Uterus (tissue), 4 donors: Measurements from ENCODE around the gene IGSF1. TPM values are rescaled to one million over a fixed set of nuclear protein-coding genes. Genes with fewer than 3 reads are reported as not detected.

Source experiments
- DNase-seq, 2 donors: peaks; one replicate each; pipeline ENCODE4 v3.0.0-alpha.2; 2019 to 2020
- H3K27ac ChIP-seq, 2 donors: fragments of 200-600 bp; sonication (generic); 1 replicate in 1 of 2; 2 replicates in 1 of 2; pipeline ENCODE4 v1.5.1; 2016 to 2018
- H3K27me3 ChIP-seq, 2 donors: fragments of 200-600 bp; sonication (generic); one replicate each; pipeline ENCODE4 v1.5.1; 2018 to 2019; ENCODE audit warnings: control low read depth in 1 of 2
- H3K36me3 ChIP-seq, 2 donors: fragments of 200-600 bp; sonication (generic); one replicate each; pipeline ENCODE4 v1.5.1; 2019; ENCODE audit warnings: control low read depth in 1 of 2
- H3K4me1 ChIP-seq, 2 donors: fragments of 200-600 bp; sonication (generic); one replicate each; pipeline ENCODE4 v1.5.1; 2018 to 2019; ENCODE audit warnings: control low read depth in 1 of 2
- H3K4me3 ChIP-seq, 2 donors: fragments of 200-600 bp; sonication (generic); 1 replicate in 1 of 2; 2 replicates in 1 of 2; pipeline ENCODE4 v1.5.1; 2018 to 2019; ENCODE audit warnings: mild to moderate bottlenecking in 1 of 2
- H3K9me3 ChIP-seq, 2 donors: fragments of 200-600 bp; sonication (generic); one replicate each; pipeline ENCODE4 v1.5.1; 2019; ENCODE audit warnings: control low read depth in 1 of 2
- POLR2A ChIP-seq, 2 donors: fragments of 450-650 bp; IDR thresholded peaks; one replicate each; pipeline ENCODE4 v1.6.1; 2016; ENCODE audit warnings: antibody characterized with exemption in 2 of 2, mild to moderate bottlenecking in 1 of 2, moderate library complexity in 1 of 2
- intact Hi-C: fragments of 100-400 bp; cut with DNase I; formaldehyde crosslinking; loops from one replicate; pipeline ENCODE4 v1.15.1; 2023; ENCODE audit warnings: low total_unique reads
- total RNA-seq, 4 donors: library from RNA; depleted of rRNA in 3 of 4; stranded (reverse); fragments of >200 nt in 3 of 4; gene quantifications; one replicate each; pipeline versions ENCODE4 v1.1.0 to v1.2.4, GENCODE V29; 2014 to 2023
- TF ChIP-seq, protein P1 (sequence below), 4 experiments: fragments of 200-600 bp in 2 of 4; fragments of 450-650 bp in 2 of 4; sonication (generic) in 2 of 4; IDR thresholded peaks; one replicate each; pipeline ENCODE4 v1.5.1; 2016 to 2019; ENCODE audit warnings: antibody characterized with exemption in 4 of 4, mild to moderate bottlenecking in 2 of 4, moderate library complexity in 1 of 4
- donor health status: DM: yes; HTN: yes; CAD: no.

The IGSF1 gene
- total RNA-seq, 4 donors from 2014 or later: 0.34 to 5.1 TPM; not detected in 2

DNA sequence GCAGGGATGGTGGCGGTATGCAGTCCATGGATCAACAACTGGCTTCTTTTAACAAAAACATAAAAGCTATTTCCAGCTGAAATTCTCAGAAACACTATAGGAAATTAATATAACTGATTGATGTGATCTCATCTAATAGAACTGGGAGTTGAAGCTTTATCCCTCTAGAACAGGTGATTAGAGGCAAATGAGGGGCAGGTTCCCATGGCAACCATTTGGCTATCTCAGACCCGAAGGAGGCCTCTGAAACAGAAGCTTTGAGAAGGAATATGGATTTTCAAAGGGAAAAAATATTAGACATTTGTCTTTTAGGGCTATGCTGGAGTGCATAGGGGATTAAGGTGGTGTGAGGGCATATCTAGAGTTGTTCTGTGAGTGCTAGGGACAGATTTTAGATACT is 50.0 kb downstream of the IGSF1 start:
- Histone ChIP-seq H3K27me3 (no peaks in the 10 kb centered on the region), H3K27ac (no peak overlapping the region), H3K4me3 (no peak overlapping the region), H3K4me1 (no peaks in the 10 kb centered on the region), H3K36me3 (no peaks in the 10 kb centered on the region), H3K9me3 (no peaks in the 10 kb centered on the region)
- TF ChIP-seq POLR2A (IDR thresholded peaks at IDR 0.05): no peak
- TF ChIP-seq, protein P1, sequence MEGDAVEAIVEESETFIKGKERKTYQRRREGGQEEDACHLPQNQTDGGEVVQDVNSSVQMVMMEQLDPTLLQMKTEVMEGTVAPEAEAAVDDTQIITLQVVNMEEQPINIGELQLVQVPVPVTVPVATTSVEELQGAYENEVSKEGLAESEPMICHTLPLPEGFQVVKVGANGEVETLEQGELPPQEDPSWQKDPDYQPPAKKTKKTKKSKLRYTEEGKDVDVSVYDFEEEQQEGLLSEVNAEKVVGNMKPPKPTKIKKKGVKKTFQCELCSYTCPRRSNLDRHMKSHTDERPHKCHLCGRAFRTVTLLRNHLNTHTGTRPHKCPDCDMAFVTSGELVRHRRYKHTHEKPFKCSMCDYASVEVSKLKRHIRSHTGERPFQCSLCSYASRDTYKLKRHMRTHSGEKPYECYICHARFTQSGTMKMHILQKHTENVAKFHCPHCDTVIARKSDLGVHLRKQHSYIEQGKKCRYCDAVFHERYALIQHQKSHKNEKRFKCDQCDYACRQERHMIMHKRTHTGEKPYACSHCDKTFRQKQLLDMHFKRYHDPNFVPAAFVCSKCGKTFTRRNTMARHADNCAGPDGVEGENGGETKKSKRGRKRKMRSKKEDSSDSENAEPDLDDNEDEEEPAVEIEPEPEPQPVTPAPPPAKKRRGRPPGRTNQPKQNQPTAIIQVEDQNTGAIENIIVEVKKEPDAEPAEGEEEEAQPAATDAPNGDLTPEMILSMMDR (IDR thresholded peaks at IDR 0.05): no peak
- DNase-seq: no peak
- intact Hi-C loops: no loop called here

DNA sequence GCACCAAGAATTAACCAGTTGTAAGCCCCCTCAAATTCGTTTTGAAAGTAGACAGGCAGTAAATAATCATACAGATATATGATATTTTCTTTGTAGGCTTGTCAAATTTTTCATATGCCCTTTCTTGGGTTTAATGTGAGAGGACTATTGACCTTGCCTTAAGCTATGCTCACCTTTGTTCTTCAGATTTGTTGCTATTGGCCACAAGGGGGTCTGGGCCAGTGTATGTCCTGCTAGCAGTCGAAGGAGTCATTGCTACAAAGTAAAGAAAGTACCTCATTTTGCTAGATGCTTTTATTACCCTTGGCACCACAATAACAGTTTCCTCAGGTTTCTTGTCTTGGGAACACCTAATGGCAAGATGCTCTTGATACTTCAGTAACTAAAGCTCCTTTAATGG is 51.7 kb downstream of the IGSF1 start:
- Histone ChIP-seq H3K36me3 (no peaks in the 10 kb centered on the region), H3K9me3 (no peaks in the 10 kb centered on the region), H3K4me1 (no peaks in the 10 kb centered on the region), H3K4me3 (no peak overlapping the region), H3K27ac (no peak overlapping the region), H3K27me3 (no peaks in the 10 kb centered on the region)
- TF ChIP-seq, protein P1 (IDR thresholded peaks at IDR 0.05): no peak
- no peak for TF ChIP-seq POLR2A (IDR thresholded peaks at IDR 0.05)
- no peak for DNase-seq
- intact Hi-C loops: no loop called here

DNA sequence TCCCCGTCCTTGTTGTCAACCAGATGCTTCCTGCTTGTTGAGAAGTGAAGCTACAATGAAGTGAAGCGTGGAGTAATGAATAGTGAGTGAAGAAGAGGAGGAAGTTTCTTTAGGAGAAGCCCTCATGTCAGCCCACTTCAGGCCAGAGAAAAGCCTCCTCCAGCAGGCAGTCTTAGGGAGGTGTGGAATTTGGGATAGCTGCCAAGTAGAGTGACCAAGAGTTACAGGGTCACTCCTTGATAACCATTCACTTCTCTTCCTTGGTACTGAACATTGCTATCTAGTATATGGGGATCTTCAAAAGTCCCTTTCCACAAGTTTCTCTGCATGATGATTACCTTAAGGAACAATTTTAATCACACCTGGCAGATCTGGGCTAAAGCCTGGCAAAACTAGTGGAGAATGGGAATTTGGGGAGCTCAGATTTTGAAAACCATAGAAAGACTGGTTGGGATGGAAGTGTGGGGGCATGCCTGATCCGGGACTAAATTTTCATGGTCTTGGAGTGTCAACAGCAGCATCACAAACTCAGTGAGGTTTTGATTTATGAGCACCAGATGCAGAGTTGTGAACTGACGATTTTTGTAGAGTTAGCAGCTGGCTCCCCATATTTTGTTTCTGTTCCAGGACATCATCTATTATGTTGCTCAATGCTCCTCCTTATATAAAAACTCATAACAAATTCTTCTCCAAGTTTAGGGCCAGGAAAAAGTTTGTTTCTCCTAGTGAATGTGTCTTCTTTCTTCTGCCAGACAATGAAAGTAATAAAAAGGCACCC is 53.1 kb downstream of the IGSF1 start:
- no peaks in the 10 kb centered on the region for H3K36me3 ChIP-seq
- H3K9me3 ChIP-seq: no peaks in the 10 kb centered on the region
- no peaks in the 10 kb centered on the region for H3K27me3 ChIP-seq
- no peak for TF ChIP-seq POLR2A (IDR thresholded peaks at IDR 0.05)
- TF ChIP-seq, protein P1 (IDR thresholded peaks at IDR 0.05): no peak
- no peaks in the 10 kb centered on the region for H3K4me1 ChIP-seq
- intact Hi-C loops: no loop called here
- H3K27ac ChIP-seq: no peak overlapping the region
- DNase-seq: no peak
- no peak overlapping the region for H3K4me3 ChIP-seq

DNA sequence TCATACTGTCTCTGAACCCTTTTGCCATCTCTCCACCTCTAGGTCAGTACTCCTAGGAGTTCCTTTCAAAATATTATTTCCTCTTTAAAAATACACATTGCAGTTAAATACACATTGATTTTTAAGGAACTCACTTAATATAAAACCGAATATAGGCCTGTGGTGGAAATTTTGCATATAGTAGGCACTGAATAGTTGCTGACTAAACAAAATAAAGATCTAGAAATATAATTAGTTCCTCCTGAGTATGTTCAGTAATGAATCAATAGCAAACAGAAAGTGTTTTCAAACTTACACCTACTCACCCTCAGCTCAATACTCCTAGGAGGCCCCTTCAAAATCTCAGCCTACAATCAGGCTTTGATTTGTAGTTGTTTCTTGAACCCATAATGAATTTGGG is 61.5 kb downstream of the IGSF1 start:
- Histone ChIP-seq H3K4me1 (no peaks in the 10 kb centered on the region), H3K36me3 (no peaks in the 10 kb centered on the region), H3K27me3 (no peaks in the 10 kb centered on the region), H3K27ac (no peak overlapping the region), H3K4me3 (no peak overlapping the region), H3K9me3 (no peaks in the 10 kb centered on the region)
- DNase-seq: no peak
- TF ChIP-seq, protein P1 (IDR thresholded peaks at IDR 0.05): no peak
- TF ChIP-seq POLR2A (IDR thresholded peaks at IDR 0.05): no peak
- intact Hi-C loops: no loop called here

DNA sequence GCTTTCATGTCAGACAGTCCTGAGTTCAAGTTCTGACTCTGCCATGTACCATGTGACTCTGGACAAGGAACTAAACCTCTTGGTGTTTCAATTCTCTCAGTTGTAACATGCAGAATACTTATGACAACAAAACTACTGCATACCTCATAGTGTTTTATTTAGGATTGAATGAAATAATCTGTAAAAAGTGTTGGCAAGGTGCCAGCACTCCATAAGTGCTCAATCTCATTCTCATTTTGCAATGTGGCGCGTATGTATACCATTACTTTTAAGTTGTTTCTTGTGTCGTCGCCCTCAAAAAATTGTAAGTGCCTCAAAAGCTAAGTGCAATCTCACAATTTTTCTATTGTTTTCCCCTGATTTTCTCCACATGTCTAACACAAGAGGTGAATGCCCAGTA is 62.5 kb downstream of the IGSF1 start:
- H3K4me1 ChIP-seq: no peaks in the 10 kb centered on the region
- no peaks in the 10 kb centered on the region for H3K27me3 ChIP-seq
- H3K9me3 ChIP-seq: no peaks in the 10 kb centered on the region
- DNase-seq: no peak
- no peaks in the 10 kb centered on the region for H3K36me3 ChIP-seq
- no peak overlapping the region for H3K27ac ChIP-seq
- intact Hi-C loops: no loop called here
- H3K4me3 ChIP-seq: no peak overlapping the region
- no peak for TF ChIP-seq POLR2A (IDR thresholded peaks at IDR 0.05)
- TF ChIP-seq, protein P1 (IDR thresholded peaks at IDR 0.05): no peak
